IMR-90 (cell line): ENCODE measurements around the gene SLIT3. TPM values are rescaled to one million over a fixed set of nuclear protein-coding genes. Genes with fewer than 3 reads are reported as not detected.
"Not testable (repeated sequence)": the region's sequence is repeated elsewhere in the genome, so short reads cannot be mapped to it uniquely, and the experiment has no call there.

ENCODE experiments used
- ATAC-seq: fragments of 200-7000 bp; cut with Tn5 transposase; 2 replicates; pipeline ENCODE4 v1.9.1; 2020; ENCODE audit warnings: low read depth, mild to moderate bottlenecking, moderate library complexity
- BruUV-seq: library from RNA; stranded (reverse); fragments of 400-500 nt; replicated peaks from 2 replicates; lab custom pipeline; 2021; lab: Mats Ljungman, UMichigan
- CTCF ChIA-PET: fragments of 300-600 bp; formaldehyde crosslinking; extraction: SDS; loops from one replicate; lab custom pipeline; 2021; ENCODE audit warnings: antibody characterized with exemption; lab: Yijun Ruan, JAX
- POLR2A ChIA-PET: fragments of 300-600 bp; sonication (Branson Sonifier 250); formaldehyde crosslinking; loops from one replicate; lab custom pipeline; 2022; ENCODE audit warnings: antibody characterized with exemption; ENCODE audit not compliant: unreplicated experiment; lab: Charles Lee
- DNase-seq: peaks from one replicate; pipeline ENCODE4 v3.0.0; 2013
- H2AFZ ChIP-seq: replicated peaks from 2 replicates; pipeline ENCODE3; 2013; ENCODE audit warnings: low read length, mild to moderate bottlenecking; ENCODE audit not compliant: poor library complexity
- H2AK5ac ChIP-seq: 2 replicates; pipeline ENCODE4 v1.6.1; 2013; ENCODE audit warnings: low read depth, low read length, inconsistent platforms
- H2AK9ac ChIP-seq: replicated peaks from 2 replicates; pipeline ENCODE3; 2013; ENCODE audit warnings: mild to moderate bottlenecking, low read depth, low read length, moderate library complexity; ENCODE audit not compliant: poor library complexity
- H2BK120ac ChIP-seq: 2 replicates; pipeline ENCODE4 v1.6.1; 2013; ENCODE audit warnings: low read depth, low read length, inconsistent platforms
- H2BK15ac ChIP-seq: 3 replicates; pipeline ENCODE4 v1.6.1; 2013; ENCODE audit warnings: low read depth, low read length, inconsistent platforms
- H2BK20ac ChIP-seq: 2 replicates; pipeline ENCODE4 v1.6.1; 2013; ENCODE audit warnings: low read depth, mild to moderate bottlenecking, inconsistent platforms, low read length, moderate library complexity
- H2BK5ac ChIP-seq: 2 replicates; pipeline ENCODE4 v1.6.1; 2013; ENCODE audit warnings: mild to moderate bottlenecking, low read depth, low read length, inconsistent platforms; ENCODE audit not compliant: poor library complexity, severe bottlenecking
- H3K14ac ChIP-seq: replicated peaks from 2 replicates; pipeline ENCODE4 v1.6.1; 2013; ENCODE audit warnings: low read depth, low read length, inconsistent platforms
- H3K18ac ChIP-seq: 2 replicates; pipeline ENCODE4 v1.6.1; 2013; ENCODE audit warnings: low read depth, low read length, control low read depth
- H3K23ac ChIP-seq: 2 replicates; pipeline ENCODE4 v1.6.1; 2013; ENCODE audit warnings: low read depth, low read length, inconsistent platforms
- H3K27ac ChIP-seq: 2 replicates; pipeline ENCODE4 v1.5.1; 2013; ENCODE audit warnings: mild to moderate bottlenecking, control low read depth, low read length; ENCODE audit not compliant: insufficient read depth
- H3K27me3 ChIP-seq: 2 replicates; pipeline ENCODE4 v1.6.1; 2013; ENCODE audit warnings: low read length; ENCODE audit not compliant: control insufficient read depth, insufficient read depth
- H3K36me3 ChIP-seq: 2 replicates; pipeline ENCODE4 v1.6.1; 2013; ENCODE audit warnings: low read length, mixed read lengths; ENCODE audit not compliant: control insufficient read depth, insufficient read depth
- H3K4ac ChIP-seq: 2 replicates; pipeline ENCODE4 v1.6.1; 2013; ENCODE audit warnings: low read depth, low read length, inconsistent platforms
- H3K4me1 ChIP-seq: 2 replicates; pipeline ENCODE4 v1.6.1; 2013; ENCODE audit warnings: low read length, mixed read lengths; ENCODE audit not compliant: control insufficient read depth, insufficient read depth
- H3K4me2 ChIP-seq: 2 replicates; pipeline ENCODE4 v1.6.1; 2013; ENCODE audit warnings: low read depth, mild to moderate bottlenecking, control low read depth, low read length, moderate library complexity
- H3K4me3 ChIP-seq: 2 replicates; pipeline ENCODE4 v1.5.1; 2013; ENCODE audit warnings: low read depth, mild to moderate bottlenecking, control low read depth, low read length, moderate library complexity; ENCODE audit not compliant: insufficient read depth
- H3K56ac ChIP-seq: 2 replicates; pipeline ENCODE4 v1.6.1; 2013; ENCODE audit warnings: low read length, inconsistent platforms; ENCODE audit not compliant: insufficient read depth; ENCODE audit errors: extremely low read depth
- H3K79me1 ChIP-seq, 2 experiments: 2 replicates each; pipeline ENCODE4 v1.6.1; 2013; ENCODE audit warnings: low read length in 2 of 2, inconsistent platforms in 1 of 2, low read depth in 1 of 2
- H3K9ac ChIP-seq: 2 replicates; pipeline ENCODE4 v1.6.1; 2013; ENCODE audit warnings: low read depth, low read length, control low read depth
- H3K9me1 ChIP-seq: 2 replicates; pipeline ENCODE4 v1.6.1; 2013; ENCODE audit warnings: low read length, inconsistent platforms; ENCODE audit not compliant: insufficient read depth
- H3K9me3 ChIP-seq: 2 replicates; pipeline ENCODE4 v1.6.1; 2013; ENCODE audit warnings: low read length; ENCODE audit not compliant: control insufficient read depth, insufficient read depth
- H4K20me1 ChIP-seq: 2 replicates; pipeline ENCODE4 v1.6.1; 2013; ENCODE audit warnings: low read length, inconsistent platforms; ENCODE audit not compliant: insufficient read depth
- H4K5ac ChIP-seq: 2 replicates; pipeline ENCODE4 v1.6.1; 2013; ENCODE audit warnings: mild to moderate bottlenecking, low read depth, low read length, control low read depth
- H4K8ac ChIP-seq, 2 experiments: 2 replicates each; pipeline ENCODE4 v1.6.1; 2013; ENCODE audit warnings: low read depth in 2 of 2, low read length in 2 of 2, control low read depth in 1 of 2, inconsistent platforms in 1 of 2
- H4K91ac ChIP-seq: 2 replicates; pipeline ENCODE4 v1.6.1; 2013; ENCODE audit warnings: low read depth, low read length, inconsistent platforms; ENCODE audit not compliant: insufficient read depth
- USF2 ChIP-seq: fragments of 150-350 bp; IDR thresholded peaks from 2 replicates; pipeline ENCODE4 v1.6.1; 2017; ENCODE audit warnings: mild to moderate bottlenecking, antibody characterized with exemption, low read length, low read depth
- WGBS, 2 experiments: methylation state at CpG; one replicate each; pipeline versions ENCODE4 v1.1.5 to v1.1.7; 2013; ENCODE audit warnings: missing lambda C conversion rate in 2 of 2; ENCODE audit not compliant: insufficient read length in 1 of 2; ENCODE audit errors: extremely low coverage in 2 of 2; 5-methylcytosine and 5-hydroxymethylcytosine counted together
- dilution Hi-C: fragments of 300-500 bp; cut with HindIII; formaldehyde crosslinking; loops from one replicate; pipeline ENCODE4 v1.14.3; 2018; ENCODE audit warnings: low sequenced_read_pairs; ENCODE audit not compliant: unreplicated experiment
- in situ Hi-C: fragments of 300-500 bp; cut with MboI; formaldehyde crosslinking; loops from 3 replicates; pipeline ENCODE4 v1.14.3; 2019; ENCODE audit warnings: low sequenced_read_pairs, inconsistent platforms, mixed read lengths
- intact Hi-C: fragments of 100-400 bp; cut with micrococcal nuclease; formaldehyde crosslinking; loops from 2 replicates; pipeline ENCODE4 v1.10.0; 2022
- polyA plus RNA-seq, 3 experiments: library from polyadenylated mRNA; depleted of rRNA; stranded (reverse); fragments of >200 nt; gene quantifications; 2 replicates each; pipeline ENCODE4 v1.2.3, GENCODE V29; 2012; ENCODE audit warnings: low replicate concordance in 1 of 3
- total RNA-seq: library from RNA; depleted of rRNA; stranded (reverse); fragments of >200 nt; gene quantifications from 2 replicates; pipeline ENCODE4 v1.2.3, GENCODE V29; 2012

Gene SLIT3
- total and polyA plus RNA-seq, 2 of the 4 experiments (the other 2 are of a cell fraction) = 0.18 to 0.50 TPM

DNA sequence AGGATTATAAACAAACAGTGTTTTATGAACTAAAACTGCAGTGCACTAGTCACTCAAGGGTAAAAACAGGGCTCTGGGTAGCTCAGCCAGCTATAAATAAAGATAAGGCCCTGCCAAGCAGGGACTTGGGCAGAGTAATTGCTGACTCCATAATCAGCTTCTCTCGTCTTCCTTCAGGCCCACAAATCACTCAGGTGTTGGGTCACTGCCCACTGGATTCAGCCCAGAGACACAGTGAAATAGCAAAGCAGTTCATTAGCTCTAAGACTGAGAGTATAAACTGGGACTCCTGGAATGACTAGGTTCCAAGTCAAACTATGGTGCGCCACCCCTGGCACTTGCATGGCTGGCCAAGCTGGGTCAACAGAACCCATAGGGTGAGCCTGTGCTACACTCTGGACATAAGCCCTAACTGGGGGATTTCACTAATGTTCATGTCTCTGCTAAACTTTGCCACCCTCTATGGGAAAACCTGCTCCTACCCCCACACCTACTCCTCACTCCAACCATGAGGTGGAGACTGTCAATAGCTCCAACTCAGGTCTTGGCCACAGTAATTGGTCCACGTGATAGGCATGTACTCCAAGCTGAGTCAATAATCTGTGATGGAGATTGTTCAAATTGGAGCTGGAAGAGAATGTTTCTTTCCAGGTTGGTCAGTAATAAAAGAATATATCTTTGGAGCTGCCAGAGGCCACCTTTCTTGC, 158.5 kb downstream of the SLIT3 start:
- no peaks in the 10 kb centered on the region for H3K9me1 ChIP-seq
- no peak overlapping the region for H3K4me3 ChIP-seq
- H3K18ac ChIP-seq = no peak overlapping the region
- dilution Hi-C loops (no loop called here), in situ Hi-C loops (no loop called here), intact Hi-C loops (no loop called here)
- DNase-seq (no peak), ATAC-seq (no peak)
- no peaks in the 10 kb centered on the region for H3K27me3 ChIP-seq
- H2AK5ac ChIP-seq = no peak overlapping the region
- H2BK15ac ChIP-seq = no peak overlapping the region
- no peak overlapping the region for H4K8ac ChIP-seq
- H2BK120ac ChIP-seq = no peak overlapping the region
- H3K4ac ChIP-seq = no peak overlapping the region
- no TSS peak for BruUV-seq
- no peak overlapping the region for H4K5ac ChIP-seq
- no peak overlapping the region for H2BK5ac ChIP-seq
- no peak overlapping the region for H4K91ac ChIP-seq
- ChIA-PET CTCF (interaction anchor here (0.6 kb wide), 1 partner anchor 1206 kb away, joined by 4 read pairs; no protein-coding TSS in a partner anchor), POLR2A (no interaction called here)
- H3K9ac ChIP-seq = no peak overlapping the region
- WGBS, 2 experiments = 50% methylated on average over 1 of the region's 3 CpGs; no CpG with 5 or more reads in 1 of the 2 experiments
- H3K14ac ChIP-seq = no peak overlapping the region
- TF ChIP-seq USF2 = no peak
- no peak overlapping the region for H3K27ac ChIP-seq
- no peaks in the 10 kb centered on the region for H3K79me1 ChIP-seq
- H2BK20ac ChIP-seq = no peak overlapping the region
- no peak overlapping the region for H2AFZ ChIP-seq
- no peak overlapping the region for H2AK9ac ChIP-seq
- peaks cover 10% of the 10 kb centered on the region for H3K9me3 ChIP-seq
- no peaks in the 10 kb centered on the region for H3K4me1 ChIP-seq
- no peak overlapping the region for H3K23ac ChIP-seq
- H3K4me2 ChIP-seq = no peak overlapping the region
- no peaks in the 10 kb centered on the region for H4K20me1 ChIP-seq
- H3K36me3 ChIP-seq = no peaks in the 10 kb centered on the region
- no peak overlapping the region for H3K56ac ChIP-seq

- H2BK120ac ChIP-seq, H2AFZ ChIP-seq, H2BK5ac ChIP-seq, H2AK5ac ChIP-seq, in situ Hi-C loops, H3K79me1 ChIP-seq, H3K18ac ChIP-seq, H4K20me1 ChIP-seq, H3K14ac ChIP-seq, H4K5ac ChIP-seq, H4K91ac ChIP-seq, H3K36me3 ChIP-seq, H3K9ac ChIP-seq, H3K4ac ChIP-seq, BruUV-seq, H3K4me3 ChIP-seq, H2BK15ac ChIP-seq, ATAC-seq, intact Hi-C loops, H4K8ac ChIP-seq, H3K27ac ChIP-seq, H3K23ac ChIP-seq, DNase-seq, H2AK9ac ChIP-seq, H2BK20ac ChIP-seq, H3K4me2 ChIP-seq, POLR2A ChIA-PET, dilution Hi-C loops, H3K9me1 ChIP-seq, H3K56ac ChIP-seq, H3K27me3 ChIP-seq, H3K4me1 ChIP-seq: not testable (repeated sequence)
- H3K9me3 ChIP-seq = peaks cover 10% of the 10 kb centered on the region
- CTCF ChIA-PET = interaction anchor here (0.7 kb wide), 1 partner anchor 47 kb away, joined by 3 read pairs; no protein-coding TSS in a partner anchor
- WGBS, 2 experiments = no CpG with 5 or more reads among the region's 9 CpGs
These were observed 160.7 kb downstream of the SLIT3 start for GRCh38 chr5:169140215-169140614.
